Lung microvascular endothelial cell (primary cell): ENCODE measurements around the gene NEMP1. TPM values are rescaled to one million over a fixed set of nuclear protein-coding genes. Genes with fewer than 3 reads are reported as not detected.
"Not testable (repeated sequence)": the region's sequence is repeated elsewhere in the genome, so short reads cannot be mapped to it uniquely, and the experiment has no call there.

ENCODE experiments used
- DNase-seq, 2 donors: peaks; one replicate each; pipeline versions ENCODE4 v3.0.0 to v3.0.0-alpha.2; 2010; ENCODE audit warnings: low read depth in 2 of 2
- total RNA-seq: library from RNA; depleted of rRNA; stranded (reverse); fragments of >200 nt; gene quantifications from 2 replicates; pipeline ENCODE4 v1.2.1, GENCODE V29; 2014

The NEMP1 gene
- total RNA-seq, 1 donor from 2014 or later, result 3.6 TPM

GRCh38 chr12:57029457-57029856 lies 49.1 kb downstream of the NEMP1 start:
- no peak for DNase-seq

GRCh38 chr12:57027805-57028153 lies 50.8 kb downstream of the NEMP1 start:
- no peak for DNase-seq

DNA sequence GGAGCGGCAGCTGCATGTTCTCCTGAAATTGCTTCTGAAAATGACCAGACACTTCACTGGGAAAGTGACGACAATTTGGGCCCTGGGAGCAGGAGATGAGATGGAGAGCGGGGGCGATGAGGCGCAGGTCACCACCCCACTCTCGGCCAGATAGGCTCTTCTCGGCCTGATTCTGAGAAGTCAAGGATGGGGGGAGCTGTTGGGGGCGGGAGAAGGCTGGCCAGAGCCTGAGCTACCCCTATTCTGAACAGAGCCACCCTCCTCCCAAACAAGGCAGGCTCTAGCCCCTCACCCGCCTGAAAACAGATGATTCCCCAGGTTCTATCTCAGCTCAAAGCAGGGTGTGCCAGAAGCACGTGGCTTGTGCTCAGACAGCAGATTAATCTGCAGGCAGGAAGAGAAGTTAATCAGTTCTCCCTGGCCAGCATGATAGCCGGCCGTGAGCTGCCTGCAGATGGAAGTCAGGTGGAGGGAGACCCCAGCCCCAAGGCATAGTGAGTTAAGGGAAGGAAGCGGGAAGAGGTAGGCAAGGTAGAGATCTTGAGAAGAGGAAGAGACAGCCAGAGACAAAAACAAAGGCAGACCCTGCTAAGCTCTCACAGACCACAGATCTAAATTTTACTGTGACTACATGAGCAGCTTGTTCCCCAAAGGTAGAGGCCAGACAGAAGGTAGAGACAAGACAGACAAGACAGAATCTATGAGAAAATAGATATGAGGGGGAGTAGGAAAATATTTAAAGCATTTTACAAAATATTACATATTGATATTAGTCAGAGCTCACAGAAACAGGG lies 51.4 kb downstream of the NEMP1 start:
- DNase-seq, result no peak

DNA sequence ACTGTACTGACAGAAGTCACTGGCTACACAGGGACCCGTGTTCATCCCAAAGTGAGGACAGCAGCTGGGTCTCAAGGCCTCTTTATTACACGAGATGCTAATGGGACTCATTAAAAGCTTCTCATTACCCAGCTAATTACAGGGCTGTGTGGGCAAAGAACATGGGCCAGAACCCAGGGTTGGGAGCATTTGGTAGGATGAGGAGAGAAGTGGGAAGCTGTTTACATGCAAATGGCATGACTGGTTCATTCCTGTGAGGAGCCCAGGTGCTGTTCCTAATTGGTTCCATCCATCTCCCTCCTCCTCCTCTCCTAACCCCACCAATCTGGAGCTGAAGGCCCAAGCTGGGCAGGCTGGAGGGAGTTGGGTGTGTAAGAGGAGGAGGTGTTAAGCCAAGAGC lies 53.4 kb downstream of the NEMP1 start:
- DNase-seq, result no peak

DNA sequence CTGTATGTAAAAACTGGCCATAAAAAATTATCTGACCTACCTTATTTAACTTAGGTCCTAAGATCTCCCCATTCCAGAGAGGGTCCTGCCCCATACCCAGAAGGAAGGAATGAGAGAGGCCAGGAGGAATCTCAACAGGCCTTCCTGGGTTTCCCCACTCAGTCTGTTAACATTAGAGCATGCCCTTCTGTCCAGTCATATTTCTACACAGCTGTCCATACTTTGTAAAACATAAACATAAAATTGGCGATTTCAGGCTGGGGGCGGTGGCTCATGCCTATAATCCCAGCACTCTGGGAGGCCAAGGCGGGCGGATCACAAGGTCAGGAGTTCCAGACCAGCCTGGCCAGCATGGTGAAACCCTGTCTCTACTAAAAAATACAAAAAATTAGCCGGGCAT lies 56.3 kb downstream of the NEMP1 start:
- DNase-seq, result not testable (repeated sequence)

DNA sequence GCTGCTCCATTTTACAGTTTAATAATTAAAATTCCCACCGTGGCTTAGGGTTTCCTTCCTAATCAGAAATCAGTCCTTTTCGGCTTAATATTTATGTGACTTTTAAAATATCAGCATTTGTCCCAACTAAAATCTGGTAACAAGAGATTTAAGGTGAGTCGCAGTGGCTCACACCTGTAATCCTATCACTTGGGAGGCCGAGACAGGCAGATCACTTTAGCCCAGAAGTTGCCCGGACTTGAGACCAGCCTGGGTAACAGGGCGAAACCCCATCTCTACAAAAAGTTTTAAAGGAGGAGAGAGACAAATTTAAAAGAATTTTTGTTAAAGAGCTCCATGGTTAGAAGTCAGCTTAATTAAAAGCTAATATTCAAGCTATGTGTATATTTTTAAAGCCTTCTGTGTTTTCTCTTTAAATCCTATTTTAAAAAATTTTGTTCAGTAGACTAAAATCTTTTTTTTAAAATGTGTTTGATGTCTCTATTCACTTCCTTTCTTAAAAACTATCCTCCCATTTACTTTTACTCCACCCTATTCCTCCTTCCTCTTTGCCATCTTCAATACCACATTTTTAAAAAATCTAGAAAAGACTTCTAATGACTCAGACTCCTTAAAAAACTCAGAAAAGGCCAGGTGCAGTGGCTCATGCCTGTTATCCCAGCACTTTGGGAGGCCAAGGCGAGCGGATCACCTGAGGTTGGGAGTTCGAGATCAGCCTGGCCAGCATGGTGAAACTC lies 58.4 kb downstream of the NEMP1 start:
- no peak for DNase-seq

- peak in 1 of 2 donors; percentile 75 for DNase-seq
Observed at GRCh38 chr12:57018906-57019305, 59.7 kb downstream of the NEMP1 start.

DNA sequence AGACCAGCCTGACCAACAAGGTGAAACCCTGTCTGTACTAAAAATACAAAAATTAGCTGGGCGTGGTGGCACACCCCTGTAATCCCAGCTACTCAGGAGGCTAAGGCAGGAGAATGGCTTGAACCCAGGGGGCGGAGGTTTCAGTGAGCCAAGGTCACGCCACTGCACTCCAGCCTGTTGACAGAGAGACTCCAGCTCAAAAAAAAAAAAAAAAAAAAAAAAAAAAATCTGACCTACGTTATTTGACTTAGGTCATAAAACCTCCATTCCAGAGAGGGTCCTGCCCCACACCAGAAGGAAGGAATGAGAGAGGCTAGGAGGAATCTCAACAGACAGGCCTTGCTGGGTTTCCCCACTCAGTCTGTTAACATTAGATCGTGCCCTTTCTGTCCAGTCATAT lies 60.2 kb downstream of the NEMP1 start:
- DNase-seq, result peak in 1 of 2 donors; percentile 17

GRCh38 chr12:57016348-57016747 lies 62.2 kb downstream of the NEMP1 start, which contains the start of gene TAC3:
Gene TAC3 (minus strand): TSS chr12:57016529. CDS start chr12:57015797, 732 bp downstream.
- no peak for DNase-seq

- no peak for DNase-seq
Observed at GRCh38 chr12:57012600-57013465, 65.8 kb downstream of the NEMP1 start.

DNA sequence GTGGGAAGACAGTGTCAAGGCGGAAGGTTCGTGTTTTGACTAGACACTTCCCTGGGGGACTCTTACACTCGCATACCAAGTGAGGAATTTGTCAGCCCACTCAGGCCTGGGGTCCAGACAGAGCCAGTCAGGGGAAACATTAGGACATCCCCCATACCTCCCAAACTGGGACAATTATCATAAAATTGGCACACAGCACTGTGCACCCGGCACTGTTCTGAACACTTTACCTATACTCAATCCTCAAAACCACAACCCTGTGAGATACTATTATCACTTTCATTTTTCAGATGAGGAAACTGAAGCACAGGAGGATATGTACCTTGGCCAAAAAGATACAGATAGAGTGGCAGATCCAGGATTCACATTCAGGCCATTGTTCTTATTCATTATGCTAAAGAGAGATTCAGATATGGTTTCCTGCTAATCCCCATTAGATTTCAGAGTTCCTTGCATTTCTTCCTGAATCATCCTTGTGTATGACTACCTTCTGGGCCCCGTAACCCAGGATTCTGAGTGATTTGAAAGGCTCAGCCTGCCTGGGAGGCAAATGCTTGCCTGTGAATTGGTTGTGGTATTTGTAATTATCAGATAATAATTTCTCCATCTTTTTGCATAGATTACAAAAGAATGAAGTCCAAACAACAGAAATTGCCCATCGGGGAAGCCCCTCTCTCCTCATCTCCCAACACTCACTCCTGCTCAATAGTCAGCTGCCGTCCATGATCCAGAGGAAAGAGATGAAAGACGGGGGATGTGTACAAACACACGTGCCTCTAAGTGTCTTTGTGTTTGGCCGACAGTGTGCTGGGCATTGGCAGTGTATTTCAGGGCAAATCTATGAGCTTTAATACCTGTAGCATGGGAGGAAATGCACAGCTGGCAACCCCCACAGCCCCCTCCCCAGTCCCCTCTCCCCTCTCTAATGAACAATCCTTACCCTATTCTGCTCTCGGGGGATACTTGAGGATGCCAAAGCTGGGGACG lies 66.9 kb downstream of the NEMP1 start:
- no peak for DNase-seq

- no peak for DNase-seq
Observed at GRCh38 chr12:57010627-57011247, 67.9 kb downstream of the NEMP1 start.

- DNase-seq, result no peak
Observed at GRCh38 chr12:57009949-57010626, 68.5 kb downstream of the NEMP1 start.

- peak; percentile 75 to 79 for DNase-seq
Observed at GRCh38 chr12:57008178-57008577, 70.4 kb downstream of the NEMP1 start.

DNA sequence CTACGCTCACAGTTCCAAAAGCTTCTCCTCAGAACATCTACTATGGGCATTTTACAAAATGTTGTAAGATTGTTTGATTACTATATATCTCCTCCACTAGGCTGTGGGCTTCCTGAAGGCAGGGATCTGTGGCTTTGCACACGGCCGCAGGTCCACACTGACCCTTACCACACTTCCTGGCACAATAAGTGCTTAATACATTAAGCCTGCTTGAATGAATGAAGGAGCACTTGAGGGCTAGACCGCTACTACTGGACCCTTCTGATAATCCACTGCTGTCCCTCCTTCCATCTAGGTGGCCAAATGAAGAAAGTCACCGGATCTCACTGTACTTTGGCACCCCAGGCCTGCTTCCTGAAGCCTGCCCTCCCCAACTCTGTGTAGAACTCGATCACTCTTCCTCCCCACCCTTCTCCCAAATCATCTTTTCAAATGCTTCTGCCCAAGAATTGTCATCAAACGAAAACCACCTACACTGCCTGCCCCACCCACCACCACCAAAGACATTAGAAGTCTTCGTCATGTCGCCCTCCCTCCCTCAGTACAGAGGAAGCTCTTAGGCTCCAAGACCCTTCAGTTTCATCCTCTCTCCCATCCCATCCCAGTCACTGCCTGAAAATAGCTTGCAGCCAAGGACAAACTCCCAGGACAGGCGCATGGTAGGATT lies 71.6 kb downstream of the NEMP1 start:
- no peak for DNase-seq

GRCh38 chr12:57005980-57006808 lies 72.4 kb downstream of the NEMP1 start, which contains the start of gene ZBTB39:
Gene ZBTB39 (minus strand): TSS chr12:57006546. CDS start chr12:57004917, 1,629 bp downstream.
- DNase-seq, result peak; percentile 70 to 76
